HG03103 (cell line): ENCODE results near the gene WDR64.
"Not testable (repeated sequence)": the region's sequence is repeated elsewhere in the genome, so short reads cannot be mapped to it uniquely, and the experiment has no call there.

ENCODE experiments used
- ATAC-seq: cut with Tn5 transposase; IDR thresholded peaks from one replicate; pipeline ENCODE4 v1.9.1; 2021; ENCODE audit warnings: low read depth; ENCODE audit not compliant: unreplicated experiment

Gene WDR64

GRCh38 chr1:241696815-241697639 lies 44.9 kb downstream of the WDR64 start:
- no peak for ATAC-seq

GRCh38 chr1:241697640-241698018 lies 45.5 kb downstream of the WDR64 start:
- ATAC-seq: no peak

- ATAC-seq: no peak
These were observed 46.1 kb downstream of the WDR64 start for GRCh38 chr1:241698177-241698576.

- no peak for ATAC-seq
These were observed 49.6 kb downstream of the WDR64 start for GRCh38 chr1:241701483-241702295.

- ATAC-seq: no peak
These were observed 50.6 kb downstream of the WDR64 start for GRCh38 chr1:241702442-241703373.

DNA sequence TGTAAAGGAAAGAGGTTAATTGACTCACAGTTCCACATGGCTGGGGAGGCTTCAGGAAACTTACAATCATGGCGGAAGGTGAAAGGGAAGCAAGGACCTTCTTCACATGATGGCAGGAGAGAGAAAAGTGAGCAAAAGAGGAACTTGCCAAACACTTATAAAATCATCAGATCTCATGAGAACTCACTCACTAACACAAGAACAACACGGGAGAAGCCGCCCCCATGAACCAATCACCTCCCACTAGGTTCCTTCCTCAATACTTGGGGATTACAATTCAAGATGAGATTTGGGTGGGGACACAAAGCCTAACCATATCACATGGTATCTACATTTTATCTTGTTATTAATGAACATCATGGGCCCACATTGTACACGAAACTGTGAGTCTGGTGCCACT lies 51.7 kb downstream of the WDR64 start:
- not testable (repeated sequence) for ATAC-seq

- no peak for ATAC-seq
These were observed 54.2 kb downstream of the WDR64 start for GRCh38 chr1:241706257-241706656.

DNA sequence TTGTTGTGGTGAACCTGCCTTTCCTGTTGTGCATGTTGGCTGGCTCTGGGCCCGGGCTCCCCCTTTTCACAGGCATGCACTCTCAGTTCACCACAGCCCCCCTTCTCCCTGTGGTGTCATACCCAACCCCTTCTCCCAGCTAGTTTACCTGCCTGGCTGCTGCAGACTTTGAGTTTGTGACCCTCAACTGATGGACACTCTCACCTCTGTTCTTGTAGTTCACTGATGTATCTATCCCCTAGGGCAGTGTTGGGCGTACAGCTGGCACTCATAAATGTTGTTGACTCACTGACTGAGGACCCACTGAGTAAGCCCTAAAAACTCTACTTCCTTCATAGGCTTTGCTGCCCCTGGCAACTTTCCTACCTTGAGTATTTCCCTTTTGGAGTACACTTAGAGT lies 54.9 kb downstream of the WDR64 start:
- no peak for ATAC-seq

DNA sequence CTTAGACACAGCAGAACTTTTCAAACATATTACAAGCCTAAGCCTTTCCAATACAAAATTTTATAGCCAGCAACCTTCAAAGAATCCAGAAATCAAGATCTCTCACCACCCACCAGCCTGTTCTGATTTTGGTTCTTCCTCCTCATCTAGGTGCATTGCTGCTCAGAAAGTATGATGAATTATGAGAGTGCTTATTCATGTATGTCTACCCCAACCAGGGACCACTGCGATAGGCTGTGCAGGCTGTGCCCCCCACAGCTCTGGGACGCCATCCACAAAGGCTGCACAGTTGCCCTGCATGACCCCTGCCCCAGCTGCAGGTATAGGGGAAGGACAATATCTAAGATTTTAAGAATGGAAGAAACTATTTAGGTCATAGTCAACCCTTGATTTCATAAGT lies 55.4 kb downstream of the WDR64 start:
- no peak for ATAC-seq

DNA sequence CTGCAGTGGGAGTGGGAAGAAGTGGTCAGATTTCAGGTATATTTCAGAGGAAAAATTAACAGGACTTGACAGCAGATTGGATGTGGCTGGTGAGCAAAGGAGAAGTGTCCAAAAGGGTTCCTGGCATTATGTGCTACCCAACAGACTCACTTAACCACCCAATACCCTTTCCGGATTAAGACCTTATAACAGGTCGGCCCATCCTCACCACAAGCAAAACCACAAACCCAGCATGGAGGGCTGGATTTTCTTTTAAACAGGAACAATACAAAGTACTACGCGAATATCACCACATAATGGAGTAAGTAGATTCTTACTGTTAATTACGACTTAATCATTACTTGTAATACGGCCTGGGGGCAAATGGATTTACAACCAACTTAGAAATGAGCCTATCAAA lies 59.2 kb downstream of the WDR64 start:
- no peak for ATAC-seq

GRCh38 chr1:241713316-241713715 lies 61.2 kb downstream of the WDR64 start:
- ATAC-seq: no peak

GRCh38 chr1:241714321-241715218 lies 62.5 kb downstream of the WDR64 start:
- ATAC-seq: no peak

- no peak for ATAC-seq
These were observed 63.4 kb downstream of the WDR64 start for GRCh38 chr1:241715435-241715834.

DNA sequence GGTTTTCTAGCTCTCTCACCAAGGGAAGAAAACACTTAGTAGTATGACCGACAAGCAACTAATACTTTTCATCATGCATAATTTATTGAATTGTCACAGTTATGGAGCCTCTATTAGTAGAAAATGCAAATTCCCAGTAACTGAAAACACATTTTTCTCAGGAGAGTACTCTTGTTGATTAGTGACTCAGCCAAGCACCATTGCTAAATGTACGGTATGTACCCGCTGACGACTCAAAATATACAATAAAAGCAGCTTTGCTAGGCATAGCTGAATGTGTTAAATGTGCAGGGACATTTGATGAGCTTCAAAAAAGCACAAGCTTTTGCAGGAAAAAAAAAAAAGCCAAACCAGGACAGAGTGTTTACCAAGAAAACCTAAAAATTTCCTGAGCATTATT lies 63.9 kb downstream of the WDR64 start:
- ATAC-seq: no peak

- no peak for ATAC-seq
These were observed 65.0 kb downstream of the WDR64 start for GRCh38 chr1:241716915-241717656.

DNA sequence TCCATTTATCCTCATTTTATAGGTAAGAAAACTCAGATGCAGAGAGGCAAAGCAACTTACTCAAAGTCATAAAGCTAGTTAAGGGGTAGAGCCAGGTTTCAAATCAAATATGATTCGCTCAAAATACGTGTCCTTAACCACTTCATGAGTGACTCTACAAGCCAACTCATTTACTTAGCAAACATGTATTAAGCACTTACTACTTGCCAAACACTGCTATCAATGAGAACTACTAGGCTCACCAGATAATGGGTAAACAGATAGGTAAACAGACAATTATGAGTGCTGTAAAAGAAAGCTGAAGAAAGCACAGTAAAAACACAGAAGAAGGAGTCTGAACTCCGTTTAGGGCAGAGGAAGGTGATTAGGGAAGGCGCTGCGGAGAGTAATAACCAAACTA lies 65.9 kb downstream of the WDR64 start:
- ATAC-seq: no peak

DNA sequence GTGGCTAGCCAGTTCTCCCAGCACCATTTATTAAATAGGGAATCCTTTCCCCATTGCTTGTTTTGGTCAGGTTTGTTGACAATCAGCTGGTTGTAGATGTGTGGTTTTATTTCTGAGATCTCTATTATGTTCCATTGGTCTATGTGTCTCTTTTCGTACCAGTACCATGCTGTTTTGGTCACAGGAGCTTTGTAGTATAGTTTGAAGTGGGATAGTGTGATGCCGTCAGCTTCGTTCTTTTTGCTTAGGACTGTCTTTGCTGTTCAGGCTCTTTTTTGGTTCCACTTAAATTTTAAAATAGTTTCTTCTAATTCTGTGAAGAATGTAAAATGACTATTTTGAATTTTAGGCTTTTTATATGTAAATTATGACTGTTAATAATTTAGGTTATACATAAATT lies 68.9 kb downstream of the WDR64 start:
- no peak for ATAC-seq

- ATAC-seq: no peak
These were observed 70.9 kb downstream of the WDR64 start for GRCh38 chr1:241722947-241723346.

- no peak for ATAC-seq
These were observed 72.8 kb downstream of the WDR64 start for GRCh38 chr1:241724741-241725356.
